ENCODE data around the gene SFXN5. TPM values are rescaled to one million over a fixed set of nuclear protein-coding genes. Genes with fewer than 3 reads are reported as not detected.

The SFXN5 gene
- total RNA-seq, 2 donors from 2014 or later = 16.6 to 18.1 TPM

DNA sequence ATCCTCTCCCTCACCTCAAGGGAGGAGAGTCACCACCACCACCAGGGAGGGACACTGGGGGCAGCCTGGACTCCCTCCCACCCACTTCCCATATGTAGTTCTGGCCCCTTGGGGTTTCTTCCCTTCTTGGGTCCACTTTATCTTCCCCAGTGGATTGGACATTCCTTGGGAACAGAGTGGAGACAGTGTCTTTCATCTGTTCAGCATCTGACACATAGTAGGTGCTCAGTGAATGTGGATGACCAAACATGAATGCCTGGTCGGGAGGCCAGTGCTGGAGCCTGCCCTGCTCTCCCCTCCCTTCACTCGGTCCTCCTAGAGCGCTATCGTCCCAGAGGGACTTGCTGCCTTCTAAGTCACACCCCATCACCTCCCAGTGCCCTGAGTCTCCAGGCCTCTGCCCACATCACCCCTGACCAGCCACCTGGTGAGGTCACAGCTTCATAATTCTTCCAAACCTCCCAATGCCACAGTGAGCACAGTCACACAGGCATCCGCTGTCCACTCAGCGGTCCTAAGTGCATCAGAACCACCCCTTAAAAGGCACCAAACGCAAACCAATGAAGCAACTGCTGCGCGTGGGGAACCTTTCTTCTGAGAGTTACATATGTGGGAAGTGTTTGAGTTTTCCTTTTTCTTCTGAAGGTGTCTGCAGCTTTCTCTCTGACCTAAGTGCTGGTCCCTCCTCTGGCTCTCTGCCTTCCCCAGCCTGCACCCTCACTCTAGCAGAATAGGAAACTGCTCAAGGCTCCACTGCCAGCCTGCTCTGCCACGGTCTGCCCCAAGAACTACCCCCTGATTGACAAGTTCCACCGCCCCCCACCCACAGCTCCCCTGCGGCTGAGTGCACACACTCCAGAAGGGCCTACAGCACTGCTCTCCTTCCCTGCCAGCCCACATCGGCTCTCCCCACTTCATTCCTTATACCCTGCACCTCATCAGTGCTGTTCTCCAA is 7.2 kb upstream of the SFXN5 start:
- no peak for TF ChIP-seq CTCF (IDR thresholded peaks at IDR 0.05)
- H3K36me3 ChIP-seq = peaks cover 24% of the 10 kb centered on the region
- ATAC-seq (ENCODE audit: insufficient number of reproducible peaks, low FRiP score, low read depth) = no peak
- H3K27ac ChIP-seq = no peak overlapping the region
- H3K9me3 ChIP-seq = no peaks in the 10 kb centered on the region
- no peak overlapping the region for H3K4me3 ChIP-seq
- H3K4me1 ChIP-seq (ENCODE audit: control insufficient read depth in 1 of 2, low read depth in 2 of 2) = peaks cover 0 to 17% of the 10 kb centered on the region in 2 donors
- no peak for DNase-seq (ENCODE audit: low spot score)
- H3K27me3 ChIP-seq (replicated peaks; ENCODE audit: insufficient read depth) = no peaks in the 10 kb centered on the region

DNA sequence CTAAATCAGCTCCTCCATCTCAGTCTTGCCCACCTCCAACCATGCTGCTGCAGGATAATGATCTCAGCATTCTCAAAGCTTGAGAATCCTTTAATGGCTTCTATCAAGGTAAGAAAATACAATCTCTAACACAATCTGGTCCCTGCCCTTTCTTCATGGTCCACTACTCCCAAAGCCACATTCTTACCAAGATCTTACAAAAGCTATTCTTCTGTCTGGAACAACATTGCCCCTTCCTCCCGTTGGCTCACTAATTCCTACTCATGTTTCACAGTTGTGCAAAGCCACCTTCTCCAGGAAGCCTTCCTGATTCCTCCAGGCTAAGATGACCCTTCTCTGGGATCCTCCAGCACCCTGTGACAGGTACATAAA is 5.9 kb upstream of the SFXN5 start:
- Histone ChIP-seq H3K4me1 (ENCODE audit: control insufficient read depth in 1 of 2, low read depth in 2 of 2) (peaks cover 0 to 13% of the 10 kb centered on the region in 2 donors), H3K36me3 (peaks cover 22% of the 10 kb centered on the region), H3K27me3 (replicated peaks; ENCODE audit: insufficient read depth) (no peaks in the 10 kb centered on the region), H3K27ac (no peak overlapping the region), H3K9me3 (no peaks in the 10 kb centered on the region), H3K4me3 (no peak overlapping the region)
- TF ChIP-seq CTCF (IDR thresholded peaks at IDR 0.05) = no peak
- DNase-seq (ENCODE audit: low spot score) (no peak), ATAC-seq (ENCODE audit: insufficient number of reproducible peaks, low FRiP score, low read depth) (no peak)

- peaks cover 5 to 17% of the 10 kb centered on the region in 2 donors for H3K4me1 ChIP-seq (ENCODE audit: control insufficient read depth in 1 of 2, low read depth in 2 of 2)
- no peak overlapping the region for H3K4me3 ChIP-seq
- H3K36me3 ChIP-seq = peaks cover 22% of the 10 kb centered on the region
- no peak for TF ChIP-seq CTCF (IDR thresholded peaks at IDR 0.05)
- H3K27me3 ChIP-seq (replicated peaks; ENCODE audit: insufficient read depth) = no peaks in the 10 kb centered on the region
- no peaks in the 10 kb centered on the region for H3K9me3 ChIP-seq
- ATAC-seq (ENCODE audit: insufficient number of reproducible peaks, low FRiP score, low read depth) = no peak
- DNase-seq (ENCODE audit: low spot score) = no peak
- H3K27ac ChIP-seq = no peak overlapping the region
Measured at GRCh38 chr2:73076701-73077423, 5.3 kb upstream of the SFXN5 start.

DNA sequence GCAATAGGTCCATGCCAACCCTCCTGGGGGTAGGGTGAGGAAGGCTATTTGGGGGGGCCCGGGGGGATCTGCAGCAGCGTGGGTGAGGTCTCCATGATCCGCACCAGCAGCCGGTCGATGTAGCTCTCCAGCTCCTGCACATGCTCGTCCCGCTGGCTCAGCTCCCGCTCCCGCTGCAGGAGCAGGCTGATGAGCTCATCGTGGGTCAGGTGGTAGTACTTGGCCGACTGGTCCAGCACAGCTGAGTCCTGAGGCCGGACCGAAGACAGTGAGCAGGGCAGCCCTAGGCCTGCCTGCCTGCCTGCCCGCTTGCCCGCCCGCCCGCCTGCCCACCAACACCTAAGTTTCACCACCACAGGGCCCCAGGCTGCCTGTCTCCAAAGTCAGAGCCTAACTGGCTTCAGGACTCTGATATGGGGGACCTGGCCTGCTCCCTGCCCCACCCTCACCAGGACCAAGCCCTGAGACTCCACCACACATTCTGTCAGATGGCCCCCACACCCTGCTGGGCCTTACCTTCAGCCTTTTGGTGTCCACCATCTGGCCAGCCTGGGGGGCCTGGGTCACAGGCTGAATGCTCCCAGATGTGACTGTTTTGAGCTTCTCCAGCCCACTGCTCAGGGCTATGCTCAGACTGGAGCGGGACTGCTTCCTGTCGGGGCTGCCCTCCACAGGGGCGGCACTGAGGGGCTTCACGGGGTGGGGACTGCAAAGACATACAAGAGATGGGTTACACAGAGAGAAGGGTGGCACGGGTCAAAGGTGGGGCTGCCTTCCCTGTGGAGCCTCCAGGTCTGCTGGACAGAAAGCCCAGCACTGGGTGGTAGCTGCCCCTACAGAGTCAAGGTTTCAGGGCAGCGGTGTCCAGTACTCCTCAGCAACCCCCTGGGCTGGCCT is 4.2 kb upstream of the SFXN5 start:
- DNase-seq (ENCODE audit: low spot score) (no peak), ATAC-seq (ENCODE audit: insufficient number of reproducible peaks, low FRiP score, low read depth) (no peak)
- Histone ChIP-seq H3K9me3 (no peaks in the 10 kb centered on the region), H3K27me3 (replicated peaks; ENCODE audit: insufficient read depth) (no peaks in the 10 kb centered on the region), H3K36me3 (peaks cover 17% of the 10 kb centered on the region), H3K4me3 (no peak overlapping the region), H3K4me1 (ENCODE audit: control insufficient read depth in 1 of 2, low read depth in 2 of 2) (peaks cover 5 to 9% of the 10 kb centered on the region in 2 donors), H3K27ac (peak overlapping the region in 1 of 2 donors; percentile 53)
- no peak for TF ChIP-seq CTCF (IDR thresholded peaks at IDR 0.05)
